Measurements from ENCODE around the gene PNKP. TPM values are rescaled to one million over a fixed set of nuclear protein-coding genes. Genes with fewer than 3 reads are reported as not detected.
A peak's percentile ranks its signal among the peaks of the same experiment; 100 is the strongest.

The PNKP gene
- total and polyA plus RNA-seq, 10 of the 15 experiments (the other 5 are each of a cell fraction or from before 2014, with no cell fraction given): 2.9 to 82.3 (median 33.2) TPM

DNA sequence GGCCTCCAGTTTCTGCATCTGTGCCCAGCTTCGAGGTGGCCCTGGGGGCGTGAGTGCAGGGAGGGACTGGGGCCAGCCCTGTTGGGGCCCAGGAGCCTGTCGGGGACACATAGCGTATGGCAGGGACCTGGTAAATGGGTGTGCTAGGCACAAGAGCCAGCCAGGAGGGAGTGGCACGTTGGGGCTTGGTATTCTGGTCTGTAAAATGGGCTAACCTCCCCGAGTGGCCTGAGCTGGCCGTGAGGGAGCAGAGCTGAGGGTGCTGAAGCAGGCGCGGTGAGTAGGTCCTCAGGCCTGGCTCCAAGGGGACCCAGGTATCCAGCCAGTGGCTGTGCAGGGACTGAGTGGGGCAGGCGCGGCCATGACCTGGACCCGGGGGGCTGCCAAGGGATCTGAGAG lies 12.1 kb downstream of the PNKP start:
- ATAC-seq: no peak
- Histone ChIP-seq H3K9ac (ENCODE audit: control insufficient read depth, insufficient read depth, low read length) (no peak overlapping the region), H3K79me2 (ENCODE audit: control insufficient read depth, insufficient read depth, low read length) (peaks cover 6% of the 10 kb centered on the region), H3K27me3 (replicated peaks in 1 of 2; ENCODE audit: control insufficient read depth in 2 of 2, insufficient read depth in 2 of 2, low read length in 1 of 2) (no peaks in the 10 kb centered on the region), H3K27ac (ENCODE audit: control insufficient read depth, insufficient read depth) (no peak overlapping the region), H3K4me3 (no peak overlapping the region), H4K20me1 (ENCODE audit: control insufficient read depth, insufficient read depth) (no peaks in the 10 kb centered on the region), H3K4me1 (ENCODE audit: control insufficient read depth, insufficient read depth, low read length) (peaks cover 8% of the 10 kb centered on the region), H3K36me3 (ENCODE audit: control insufficient read depth in 2 of 2, insufficient read depth in 2 of 2, low read length in 1 of 2) (peaks cover 0 to 14% of the 10 kb centered on the region in 2 experiments; a peak in 2 of 4 replicates), H3K4me2 (ENCODE audit: control insufficient read depth, insufficient read depth) (no peak overlapping the region), H3K9me3 (replicated peaks; ENCODE audit: control insufficient read depth, insufficient read depth, low read length) (no peaks in the 10 kb centered on the region), H2AFZ (ENCODE audit: control insufficient read depth, low read depth, low read length) (no peak overlapping the region)
- intact Hi-C loops (cut with micrococcal nuclease; ENCODE audit: unreplicated experiment): no loop called here
- BruUV-seq (replicated peaks): no TSS peak
- RAD21 ChIA-PET (ENCODE audit: unreplicated experiment): no interaction called here
- POLR2A ChIA-PET: no interaction called here
- FAIRE-seq: no peak
- SMC1A ChIA-PET (ENCODE audit: uncharacterized antibody, unreplicated experiment): no interaction called here
- CTCF ChIA-PET: no interaction called here
- 88% methylated on average over 12 of the region's 12 CpGs for WGBS (ENCODE audit: insufficient coverage, insufficient replicate concordance, low lambda C conversion rate, missing lambda C conversion rate)
- in situ Hi-C loops (cut with MboI): no loop called here
- TF ChIP-seq SREBF2 (IDR thresholded peaks at IDR 0.05; ENCODE audit: low read length) (no peak), POLR2A (IDR thresholded peaks at IDR 0.05; ENCODE audit: low read depth, low read length) (peak; percentile 22; the same call in 1 of the 2 replicates)
- no peak for DNase-seq (ENCODE audit: low read depth, low spot score)

DNA sequence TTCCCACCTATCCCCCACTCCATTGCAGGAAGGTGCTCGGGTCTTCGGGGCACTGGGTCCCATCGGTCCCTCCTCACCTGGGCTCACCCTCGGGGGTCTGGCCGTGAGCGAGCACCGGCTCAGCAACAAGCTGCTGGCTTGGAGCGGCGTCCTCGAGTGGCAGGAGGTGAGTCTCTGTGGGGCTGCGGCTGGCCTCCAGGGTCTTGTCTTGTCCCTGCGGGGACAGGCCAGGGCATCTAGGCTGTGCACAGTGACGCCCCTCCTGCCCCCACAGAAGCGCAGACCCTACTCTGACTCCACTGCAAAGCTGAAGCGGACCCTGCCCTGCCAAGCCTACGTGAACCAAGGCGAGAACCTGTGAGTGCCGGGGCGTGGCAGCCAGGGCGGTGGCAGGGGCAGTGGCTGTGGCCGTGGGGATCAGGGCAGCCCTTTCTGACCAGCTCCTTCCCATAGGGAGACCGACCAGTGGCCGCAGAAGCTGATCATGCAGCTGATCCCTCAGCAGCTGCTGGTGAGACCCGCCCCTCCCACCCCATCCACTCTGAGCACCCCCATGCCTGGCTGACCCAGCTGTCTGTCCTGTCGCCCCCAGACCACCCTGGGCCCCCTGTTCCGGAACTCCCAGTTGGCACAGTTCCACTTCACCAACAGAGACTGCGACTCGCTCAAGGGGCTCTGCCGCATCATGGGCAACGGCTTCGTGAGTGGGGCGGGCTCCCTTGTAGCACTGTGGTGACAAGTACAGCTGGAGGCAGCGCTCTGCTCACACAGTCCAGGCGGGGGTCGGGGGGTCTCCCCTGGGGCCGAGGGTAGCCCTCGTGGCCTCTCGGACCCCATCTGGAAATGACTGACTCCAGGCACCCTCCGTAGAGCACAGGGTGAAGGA lies 12.8 kb downstream of the PNKP start:
- no TSS peak for BruUV-seq (replicated peaks)
- H3K27ac ChIP-seq (ENCODE audit: control insufficient read depth, insufficient read depth): no peak overlapping the region
- H3K9me3 ChIP-seq (replicated peaks; ENCODE audit: control insufficient read depth, insufficient read depth, low read length): no peaks in the 10 kb centered on the region; the same call in 1 of the 3 replicates
- in situ Hi-C loops (cut with MboI) (no loop called here), intact Hi-C loops (cut with micrococcal nuclease; ENCODE audit: unreplicated experiment) (no loop called here)
- FAIRE-seq: no peak
- no peaks in the 10 kb centered on the region for H3K27me3 ChIP-seq (replicated peaks in 1 of 2; ENCODE audit: control insufficient read depth in 2 of 2, insufficient read depth in 2 of 2, low read length in 1 of 2)
- SMC1A ChIA-PET (ENCODE audit: uncharacterized antibody, unreplicated experiment): no interaction called here
- DNase-seq (ENCODE audit: low read depth, low spot score): no peak
- ATAC-seq: no peak
- H3K79me2 ChIP-seq (ENCODE audit: control insufficient read depth, insufficient read depth, low read length): peaks cover 6% of the 10 kb centered on the region
- CTCF ChIA-PET: interaction anchor here (1.4 kb wide), 1 partner anchor 12 kb away, joined by 6 read pairs; no protein-coding TSS in a partner anchor
- H3K36me3 ChIP-seq (ENCODE audit: control insufficient read depth in 2 of 2, insufficient read depth in 2 of 2, low read length in 1 of 2): peaks cover 0 to 12% of the 10 kb centered on the region in 2 experiments; a peak in 2 of 4 replicates
- TF ChIP-seq, protein P1, sequence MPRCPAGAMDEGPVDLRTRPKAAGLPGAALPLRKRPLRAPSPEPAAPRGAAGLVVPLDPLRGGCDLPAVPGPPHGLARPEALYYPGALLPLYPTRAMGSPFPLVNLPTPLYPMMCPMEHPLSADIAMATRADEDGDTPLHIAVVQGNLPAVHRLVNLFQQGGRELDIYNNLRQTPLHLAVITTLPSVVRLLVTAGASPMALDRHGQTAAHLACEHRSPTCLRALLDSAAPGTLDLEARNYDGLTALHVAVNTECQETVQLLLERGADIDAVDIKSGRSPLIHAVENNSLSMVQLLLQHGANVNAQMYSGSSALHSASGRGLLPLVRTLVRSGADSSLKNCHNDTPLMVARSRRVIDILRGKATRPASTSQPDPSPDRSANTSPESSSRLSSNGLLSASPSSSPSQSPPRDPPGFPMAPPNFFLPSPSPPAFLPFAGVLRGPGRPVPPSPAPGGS (IDR thresholded peaks at IDR 0.05; ENCODE audit: borderline replicate concordance, insufficient read depth, low read depth, low read length, poor library complexity, severe bottlenecking): no peak
- peak; percentile 37 for TF ChIP-seq POLR2A (IDR thresholded peaks at IDR 0.05; ENCODE audit: low read depth, low read length)
- RAD21 ChIA-PET (ENCODE audit: unreplicated experiment): no interaction called here
- H2AFZ ChIP-seq (ENCODE audit: control insufficient read depth, low read depth, low read length): no peak overlapping the region
- no peak overlapping the region for H3K9ac ChIP-seq (ENCODE audit: control insufficient read depth, insufficient read depth, low read length)
- H3K4me2 ChIP-seq (ENCODE audit: control insufficient read depth, insufficient read depth): no peak overlapping the region
- POLR2A ChIA-PET: interaction anchor here (1.2 to 1.3 kb wide), 2 partner anchors 15 to 37 kb away, joined by 3 read pairs; partner anchors contain the start of gene MED25
- H3K4me1 ChIP-seq (ENCODE audit: control insufficient read depth, insufficient read depth, low read length): peaks cover 12% of the 10 kb centered on the region
- WGBS (ENCODE audit: insufficient coverage, insufficient replicate concordance, low lambda C conversion rate, missing lambda C conversion rate): 89% methylated on average over 36 of the region's 39 CpGs
- no peaks in the 10 kb centered on the region for H4K20me1 ChIP-seq (ENCODE audit: control insufficient read depth, insufficient read depth)
- no peak overlapping the region for H3K4me3 ChIP-seq
